ENCODE measurements around the gene HIVEP2. TPM values are rescaled to one million over a fixed set of nuclear protein-coding genes. Genes with fewer than 3 reads are reported as not detected.

Gene HIVEP2
- total RNA-seq, 3 donors from 2014 or later (not counting 1 experiment from before 2014, with no cell fraction given), result 14.6 to 21.6 (median 18.7) TPM

- H3K27me3 ChIP-seq (ENCODE audit: control insufficient read depth, insufficient read depth, low read length), result no peaks in the 10 kb centered on the region
- Mint-ChIP-seq H3K36me3 (no peaks in the 10 kb centered on the region), H3K4me1 (peaks cover 31 to 33% of the 10 kb centered on the region in 2 donors), H3K27me3 (ENCODE audit: low read depth in 2 of 2) (no peaks in the 10 kb centered on the region), H3K4me3 (peak overlapping the region; percentile 29), H3K27ac (peak overlapping the region; percentile 93 to 98), H3K9me3 (no peaks in the 10 kb centered on the region)
- WGBS (ENCODE audit: insufficient coverage), result 83% methylated on average over 6 of the region's 6 CpGs
- peak overlapping the region; percentile 87 for H3K27ac ChIP-seq (ENCODE audit: low read length)
- DNase-seq (no peak), ATAC-seq (no peak)
- H3K4me1 ChIP-seq (ENCODE audit: control insufficient read depth, insufficient read depth, low read length), result peaks cover 9% of the 10 kb centered on the region
- no peak overlapping the region for H3K4me3 ChIP-seq (ENCODE audit: low read length)
- no peak for TF ChIP-seq CTCF (IDR thresholded peaks at IDR 0.05)
- H3K9me3 ChIP-seq (ENCODE audit: control insufficient read depth, insufficient read depth, low read length), result no peaks in the 10 kb centered on the region
- H3K36me3 ChIP-seq (ENCODE audit: control insufficient read depth, insufficient read depth, low read length), result no peaks in the 10 kb centered on the region
- intact Hi-C loops (cut with micrococcal nuclease), result loop anchor here (1.0 to 5.0 kb wide), 4 partner anchors 12 to 46 kb away; no protein-coding TSS in a partner anchor
Measured at GRCh38 chr6:142901611-142902010, 43.4 kb downstream of the HIVEP2 start.

- no peak overlapping the region for H3K4me3 ChIP-seq (ENCODE audit: low read length)
- Mint-ChIP-seq H3K9me3 (no peaks in the 10 kb centered on the region), H3K27me3 (ENCODE audit: low read depth in 2 of 2) (no peaks in the 10 kb centered on the region), H3K4me1 (peaks cover 30 to 37% of the 10 kb centered on the region in 2 donors), H3K36me3 (no peaks in the 10 kb centered on the region), H3K27ac (peak overlapping the region in 1 of 2 donors; percentile 17), H3K4me3 (no peak overlapping the region)
- 93% methylated on average over 8 of the region's 10 CpGs for WGBS (ENCODE audit: insufficient coverage)
- no peak for ATAC-seq
- peak in 1 of 2 donors; percentile 84 for DNase-seq
- no peak for TF ChIP-seq CTCF (IDR thresholded peaks at IDR 0.05)
- peaks cover 9% of the 10 kb centered on the region for H3K4me1 ChIP-seq (ENCODE audit: control insufficient read depth, insufficient read depth, low read length)
- H3K27ac ChIP-seq (ENCODE audit: low read length), result no peak overlapping the region
- intact Hi-C loops (cut with micrococcal nuclease), result loop anchor here (5.0 kb wide), 1 partner anchor 43 kb away; no protein-coding TSS in a partner anchor
- H3K9me3 ChIP-seq (ENCODE audit: control insufficient read depth, insufficient read depth, low read length), result no peaks in the 10 kb centered on the region
- no peaks in the 10 kb centered on the region for H3K36me3 ChIP-seq (ENCODE audit: control insufficient read depth, insufficient read depth, low read length)
- H3K27me3 ChIP-seq (ENCODE audit: control insufficient read depth, insufficient read depth, low read length), result no peaks in the 10 kb centered on the region
Measured at GRCh38 chr6:142900227-142900971, 44.6 kb downstream of the HIVEP2 start.

- ATAC-seq, result no peak
- Mint-ChIP-seq H3K9me3 (no peaks in the 10 kb centered on the region), H3K27ac (no peak overlapping the region), H3K4me1 (peaks cover 28 to 37% of the 10 kb centered on the region in 2 donors), H3K4me3 (no peak overlapping the region), H3K27me3 (ENCODE audit: low read depth in 2 of 2) (no peaks in the 10 kb centered on the region), H3K36me3 (no peaks in the 10 kb centered on the region)
- intact Hi-C loops (cut with micrococcal nuclease), result no loop called here
- Histone ChIP-seq H3K4me1 (ENCODE audit: control insufficient read depth, insufficient read depth, low read length) (peaks cover 9% of the 10 kb centered on the region), H3K27me3 (ENCODE audit: control insufficient read depth, insufficient read depth, low read length) (no peaks in the 10 kb centered on the region), H3K9me3 (ENCODE audit: control insufficient read depth, insufficient read depth, low read length) (no peaks in the 10 kb centered on the region), H3K36me3 (ENCODE audit: control insufficient read depth, insufficient read depth, low read length) (no peaks in the 10 kb centered on the region), H3K27ac (ENCODE audit: low read length) (no peak overlapping the region), H3K4me3 (ENCODE audit: low read length) (no peak overlapping the region)
- 91% methylated on average over 3 of the region's 6 CpGs for WGBS (ENCODE audit: insufficient coverage)
- no peak for TF ChIP-seq CTCF (IDR thresholded peaks at IDR 0.05)
- DNase-seq, result no peak
Measured at GRCh38 chr6:142898927-142899895, 45.8 kb downstream of the HIVEP2 start.

All from natural killer cell (primary cell).